Measurements from ENCODE around the gene DNAJB14.

- TF ChIP-seq CTCF (IDR thresholded peaks at IDR 0.05; ENCODE audit: borderline replicate concordance, extremely low read depth, low read length, poor library complexity, severe bottlenecking) (no peak), EZH2 (IDR thresholded peaks at IDR 0.05; ENCODE audit: borderline replicate concordance, low read depth, low read length, severe bottlenecking) (no peak)
Observed at GRCh38 chr4:99971453-99972111, 25.2 kb upstream of the DNAJB14 start.
